HFFc6 (cell line): ENCODE data around the gene SEMA3A. TPM values are rescaled to one million over a fixed set of nuclear protein-coding genes. Genes with fewer than 3 reads are reported as not detected.

Source experiments
- DNase-seq: peaks from one replicate; pipeline ENCODE4 v3.0.0-alpha.2; 2018
- H3K27ac Mint-ChIP-seq: 2 replicates; pipeline ENCODE4 v1.8.0; 2020; ENCODE audit warnings: mild to moderate bottlenecking, mixed read lengths
- H3K27me3 Mint-ChIP-seq: 2 replicates; pipeline ENCODE4 v1.8.0; 2021; ENCODE audit warnings: mild to moderate bottlenecking, moderate library complexity, mixed read lengths; ENCODE audit not compliant: insufficient read depth
- H3K36me3 Mint-ChIP-seq: 2 replicates; pipeline ENCODE4 v1.8.0; 2021; ENCODE audit warnings: low read depth, mixed read lengths
- H3K4me1 Mint-ChIP-seq: 2 replicates; pipeline ENCODE4 v1.8.0; 2020; ENCODE audit warnings: low read depth, mixed read lengths
- H3K4me3 Mint-ChIP-seq: 2 replicates; pipeline ENCODE4 v1.8.0; 2020; ENCODE audit warnings: mild to moderate bottlenecking, moderate library complexity, mixed read lengths
- H3K9me3 Mint-ChIP-seq: 2 replicates; pipeline ENCODE4 v1.8.0; 2020; ENCODE audit warnings: mild to moderate bottlenecking, mixed read lengths
- total RNA-seq, 6 experiments: library from RNA; stranded (reverse); fragmentation: NEBNext Ultra II Directional; extraction: Animal tissue kit (Norgen Biotek cat#: 25700); gene quantifications; 2 replicates in 1 of 6; 3 replicates in 5 of 6; pipeline ENCODE4 v1.2.3, GENCODE V29; 2021
- TF ChIP-seq, protein P1 (sequence below): fragments of 200-600 bp; sonication (generic); IDR thresholded peaks from 2 replicates; pipeline ENCODE4 v1.5.0; 2021; ENCODE audit warnings: antibody characterized with exemption, mild to moderate bottlenecking

The SEMA3A gene
- total RNA-seq, 6 experiments from 2014 or later = 56.9 to 86.2 (median 74.4) TPM

DNA sequence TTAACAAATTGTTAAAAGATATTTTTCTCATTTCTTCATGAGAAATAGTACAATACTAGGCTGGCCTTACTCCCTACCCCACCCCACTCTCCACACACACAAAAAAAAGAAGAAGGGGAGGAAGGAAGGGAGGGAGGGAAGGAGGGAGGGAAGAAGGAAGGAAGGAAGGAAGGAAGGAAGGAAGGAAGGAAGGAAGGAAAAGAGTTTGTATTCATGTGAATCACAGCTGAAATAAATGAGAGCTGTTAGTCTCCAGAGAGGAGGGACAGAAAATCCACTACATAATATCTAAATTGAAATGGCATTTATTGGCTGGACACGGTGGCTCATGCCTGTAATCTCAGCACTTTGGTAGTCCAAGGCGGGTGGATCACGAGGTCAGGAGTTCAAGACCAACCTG lies 57.8 kb downstream of the SEMA3A start:
- H3K9me3 Mint-ChIP-seq = 0 out of 2 replicates have a peak, but pooled peaks cover 3% of the 10 kb centered on the region
- H3K27me3 Mint-ChIP-seq = no peaks in the 10 kb centered on the region
- H3K36me3 Mint-ChIP-seq = peaks cover 8% of the 10 kb centered on the region
- TF ChIP-seq, protein P1, sequence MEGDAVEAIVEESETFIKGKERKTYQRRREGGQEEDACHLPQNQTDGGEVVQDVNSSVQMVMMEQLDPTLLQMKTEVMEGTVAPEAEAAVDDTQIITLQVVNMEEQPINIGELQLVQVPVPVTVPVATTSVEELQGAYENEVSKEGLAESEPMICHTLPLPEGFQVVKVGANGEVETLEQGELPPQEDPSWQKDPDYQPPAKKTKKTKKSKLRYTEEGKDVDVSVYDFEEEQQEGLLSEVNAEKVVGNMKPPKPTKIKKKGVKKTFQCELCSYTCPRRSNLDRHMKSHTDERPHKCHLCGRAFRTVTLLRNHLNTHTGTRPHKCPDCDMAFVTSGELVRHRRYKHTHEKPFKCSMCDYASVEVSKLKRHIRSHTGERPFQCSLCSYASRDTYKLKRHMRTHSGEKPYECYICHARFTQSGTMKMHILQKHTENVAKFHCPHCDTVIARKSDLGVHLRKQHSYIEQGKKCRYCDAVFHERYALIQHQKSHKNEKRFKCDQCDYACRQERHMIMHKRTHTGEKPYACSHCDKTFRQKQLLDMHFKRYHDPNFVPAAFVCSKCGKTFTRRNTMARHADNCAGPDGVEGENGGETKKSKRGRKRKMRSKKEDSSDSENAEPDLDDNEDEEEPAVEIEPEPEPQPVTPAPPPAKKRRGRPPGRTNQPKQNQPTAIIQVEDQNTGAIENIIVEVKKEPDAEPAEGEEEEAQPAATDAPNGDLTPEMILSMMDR = no peak
- no peak for DNase-seq
- H3K27ac Mint-ChIP-seq = no peak overlapping the region
- peaks cover 51% of the 10 kb centered on the region for H3K4me1 Mint-ChIP-seq
- no peak overlapping the region for H3K4me3 Mint-ChIP-seq

DNA sequence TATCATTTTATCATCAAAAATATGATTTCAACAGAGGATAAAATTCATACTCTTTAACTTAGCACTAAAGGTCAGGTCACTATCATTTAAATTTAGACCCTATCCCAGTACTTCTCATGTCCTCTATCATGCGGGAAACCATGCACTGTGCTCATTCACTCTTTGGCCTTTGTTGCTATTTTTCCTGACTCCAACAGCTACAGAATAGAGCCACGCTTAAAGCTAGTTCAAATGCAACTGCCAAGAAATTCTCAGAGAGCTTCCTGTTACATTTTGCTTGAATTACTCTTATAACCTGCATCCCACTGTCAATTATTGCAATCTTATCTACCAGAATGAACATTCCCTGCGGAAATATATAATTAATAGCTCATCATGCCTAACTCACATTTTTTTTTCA lies 58.3 kb downstream of the SEMA3A start:
- no peaks in the 10 kb centered on the region for H3K27me3 Mint-ChIP-seq
- peaks cover 46% of the 10 kb centered on the region for H3K4me1 Mint-ChIP-seq
- no peaks in the 10 kb centered on the region for H3K9me3 Mint-ChIP-seq
- H3K27ac Mint-ChIP-seq = no peak overlapping the region
- H3K36me3 Mint-ChIP-seq = peaks cover 5% of the 10 kb centered on the region
- H3K4me3 Mint-ChIP-seq = no peak overlapping the region
- TF ChIP-seq, protein P1 = no peak
- DNase-seq = no peak

DNA sequence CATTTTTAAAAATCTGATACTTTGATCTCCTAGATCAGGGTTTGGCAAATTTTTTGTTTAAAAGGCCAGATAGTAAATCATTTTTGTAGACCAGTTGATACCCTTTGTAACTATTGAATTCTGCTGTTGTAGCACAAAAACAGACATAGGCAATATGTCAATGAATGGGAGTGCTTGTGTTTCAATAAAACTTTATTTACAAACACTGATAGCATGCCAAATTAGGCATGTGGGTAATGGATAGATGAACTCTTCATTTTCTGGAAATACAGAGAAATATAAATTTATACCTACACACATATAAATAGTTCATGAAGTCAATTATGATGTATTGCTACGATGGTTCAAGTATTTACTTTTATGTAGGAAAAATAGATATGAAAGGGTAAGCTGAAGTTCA lies 60.4 kb downstream of the SEMA3A start:
- Mint-ChIP-seq H3K27me3 (no peaks in the 10 kb centered on the region; the same call in 1 of the 2 replicates), H3K36me3 (peaks cover 10% of the 10 kb centered on the region), H3K4me3 (no peak overlapping the region), H3K9me3 (no peaks in the 10 kb centered on the region), H3K4me1 (peaks cover 31% of the 10 kb centered on the region), H3K27ac (no peak overlapping the region)
- DNase-seq = no peak
- TF ChIP-seq, protein P1 = no peak

DNA sequence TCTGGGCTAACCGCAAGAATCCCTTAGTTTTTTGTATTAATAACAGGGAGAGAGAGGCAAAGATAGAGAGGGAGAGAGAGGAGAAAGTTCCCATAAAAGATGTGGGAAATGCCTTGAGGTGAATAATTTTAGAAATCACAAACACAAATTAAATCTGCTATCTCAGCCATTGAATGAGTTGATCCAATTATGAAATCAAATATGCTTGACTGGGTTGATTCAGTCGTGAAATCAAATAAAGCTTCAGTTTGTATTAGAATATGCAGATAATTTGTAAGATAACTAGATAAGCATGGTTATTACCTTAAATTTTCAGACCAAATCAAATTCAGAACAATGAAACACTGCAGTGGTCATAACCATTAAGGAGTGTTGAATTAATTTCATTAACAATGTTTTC lies 68.9 kb downstream of the SEMA3A start:
- DNase-seq = no peak
- H3K27ac Mint-ChIP-seq = no peak overlapping the region
- peaks cover 44% of the 10 kb centered on the region for H3K4me1 Mint-ChIP-seq
- no peak overlapping the region for H3K4me3 Mint-ChIP-seq
- H3K27me3 Mint-ChIP-seq = peaks cover 1% of the 10 kb centered on the region
- peaks cover 29% of the 10 kb centered on the region for H3K36me3 Mint-ChIP-seq
- TF ChIP-seq, protein P1 = no peak
- H3K9me3 Mint-ChIP-seq = no peaks in the 10 kb centered on the region; the same call in 1 of the 2 replicates

DNA sequence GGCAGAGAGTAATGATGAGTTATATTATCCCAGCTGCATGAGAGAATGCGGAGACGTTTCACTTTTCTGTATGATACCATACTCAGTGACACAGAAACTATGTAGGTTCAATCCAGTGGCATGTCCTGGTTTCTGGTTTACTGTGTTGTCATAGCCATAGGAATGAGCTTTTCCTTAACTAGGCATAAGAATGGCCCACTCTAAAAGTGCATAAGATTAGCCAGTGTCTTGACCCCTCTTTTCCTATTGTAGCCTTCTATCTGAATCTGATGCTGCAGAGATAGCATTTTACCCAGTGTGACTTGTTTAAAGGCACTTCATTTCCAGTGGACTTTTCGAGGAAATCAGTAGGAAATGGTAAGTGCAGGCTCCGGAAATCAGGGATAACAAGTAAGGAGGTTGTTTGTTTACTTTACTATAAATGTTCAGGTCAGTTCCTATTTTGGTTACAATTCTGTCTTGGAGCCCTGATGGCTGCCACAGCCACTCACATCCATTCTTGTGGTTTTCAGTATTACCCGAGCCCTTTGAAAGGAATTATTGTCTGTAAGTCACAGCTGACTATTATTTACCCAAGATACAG lies 70.5 kb downstream of the SEMA3A start:
- Mint-ChIP-seq H3K36me3 (peaks cover 24% of the 10 kb centered on the region), H3K27me3 (peaks cover 1% of the 10 kb centered on the region; the same call in 1 of the 2 replicates), H3K9me3 (no peaks in the 10 kb centered on the region; the same call in 1 of the 2 replicates), H3K4me3 (peak overlapping the region; percentile 81), H3K4me1 (peaks cover 37% of the 10 kb centered on the region), H3K27ac (peak overlapping the region; percentile 73)
- DNase-seq = peak; percentile 40
- TF ChIP-seq, protein P1 = no peak
